GM20000 (cell line): ENCODE measurements around the gene CDH23.
A peak's percentile ranks its signal among the peaks of the same experiment; 100 is the strongest.

Source experiments
- DNase-seq: peaks from one replicate; pipeline ENCODE4 v3.0.0; 2012; ENCODE audit warnings: low spot score
- CTCF ChIP-seq: IDR thresholded peaks from 2 replicates; pipeline ENCODE4 v1.5.1; 2012; ENCODE audit warnings: mild to moderate bottlenecking, control low read depth; ENCODE audit errors: extremely low read depth, missing control alignments

CDH23 gene

GRCh38 chr10:71641986-71642385 is 245.3 kb downstream of the CDH23 start:
- no peak for DNase-seq
- no peak for TF ChIP-seq CTCF

- peak; percentile 38 for DNase-seq
Observed at GRCh38 chr10:71643904-71644303, 247.2 kb downstream of the CDH23 start.

GRCh38 chr10:71644307-71645180 is 247.8 kb downstream of the CDH23 start:
- peak; percentile 60 for DNase-seq
- no peak for TF ChIP-seq CTCF

More at GRCh38 chr10:71643904-71644303, 247.2 kb downstream of the CDH23 start:
- TF ChIP-seq CTCF = peak; percentile 14

- no peak for TF ChIP-seq CTCF
- DNase-seq = no peak
Observed at GRCh38 chr10:71645185-71645584, 248.5 kb downstream of the CDH23 start.

GRCh38 chr10:71646037-71646436 is 249.3 kb downstream of the CDH23 start:
- no peak for TF ChIP-seq CTCF
- no peak for DNase-seq

GRCh38 chr10:71646592-71647292 is 250.0 kb downstream of the CDH23 start:
- DNase-seq = no peak
- no peak for TF ChIP-seq CTCF
